Osteoblast (primary cell): ENCODE data around the gene PSMD1. TPM values are rescaled to one million over a fixed set of nuclear protein-coding genes. Genes with fewer than 3 reads are reported as not detected.

Experiments
- DNase-seq: peaks from one replicate; pipeline ENCODE4 v3.0.0; 2011; ENCODE audit warnings: low spot score, mixed read lengths; ENCODE audit not compliant: insufficient read length; ENCODE audit errors: missing footprints
- H2AFZ ChIP-seq: 2 replicates; pipeline ENCODE4 v1.6.0; 2011; ENCODE audit warnings: mild to moderate bottlenecking, low read length
- H3K27ac ChIP-seq: 2 replicates; pipeline ENCODE4 v1.5.1; 2011; ENCODE audit warnings: mild to moderate bottlenecking, low read depth, low read length, moderate library complexity
- H3K27me3 ChIP-seq: 2 replicates; pipeline ENCODE4 v1.6.0; 2012; ENCODE audit warnings: mild to moderate bottlenecking, control low read depth, inconsistent platforms, low read length, moderate library complexity; ENCODE audit not compliant: insufficient read depth
- H3K36me3 ChIP-seq: 2 replicates; pipeline ENCODE4 v1.5.1; 2011; ENCODE audit warnings: mild to moderate bottlenecking, low read length, control low read depth, moderate library complexity; ENCODE audit not compliant: insufficient read depth
- H3K4me1 ChIP-seq: 2 replicates; pipeline ENCODE4 v1.5.1; 2011; ENCODE audit warnings: mild to moderate bottlenecking, low read length, control low read depth, moderate library complexity; ENCODE audit not compliant: insufficient read depth
- H3K4me2 ChIP-seq: 2 replicates; pipeline ENCODE4 v1.6.0; 2011; ENCODE audit warnings: mild to moderate bottlenecking, low read length; ENCODE audit not compliant: insufficient read depth
- H3K4me3 ChIP-seq: fragments of 200-600 bp; sonication (generic); 3 replicates; pipeline ENCODE4 v1.5.1; 2012; ENCODE audit warnings: mild to moderate bottlenecking, low read length, inconsistent platforms; ENCODE audit not compliant: insufficient read depth
- H3K79me2 ChIP-seq: 2 replicates; pipeline ENCODE4 v1.6.0; 2012; ENCODE audit warnings: mild to moderate bottlenecking, low read length, control low read depth, inconsistent platforms; ENCODE audit not compliant: insufficient read depth
- H3K9me3 ChIP-seq: 2 replicates; pipeline ENCODE4 v1.5.1; 2011; ENCODE audit warnings: low read depth, low read length, control low read depth
- H4K20me1 ChIP-seq: 2 replicates; pipeline ENCODE4 v1.6.0; 2012; ENCODE audit warnings: mild to moderate bottlenecking, low read length, control low read depth; ENCODE audit not compliant: insufficient read depth
- total RNA-seq: library from RNA; depleted of rRNA; stranded (reverse); fragments of >200 nt; gene quantifications from 2 replicates; pipeline ENCODE4 v1.2.3, GENCODE V29; 2012
- TF ChIP-seq, protein P1 (sequence below): IDR thresholded peaks from 2 replicates; pipeline ENCODE4 v1.5.1; 2011; ENCODE audit warnings: mild to moderate bottlenecking, low read depth, low read length, moderate library complexity; ENCODE audit errors: extremely low read depth

Gene PSMD1
- total RNA-seq, result 112 TPM in 2 replicates

DNA sequence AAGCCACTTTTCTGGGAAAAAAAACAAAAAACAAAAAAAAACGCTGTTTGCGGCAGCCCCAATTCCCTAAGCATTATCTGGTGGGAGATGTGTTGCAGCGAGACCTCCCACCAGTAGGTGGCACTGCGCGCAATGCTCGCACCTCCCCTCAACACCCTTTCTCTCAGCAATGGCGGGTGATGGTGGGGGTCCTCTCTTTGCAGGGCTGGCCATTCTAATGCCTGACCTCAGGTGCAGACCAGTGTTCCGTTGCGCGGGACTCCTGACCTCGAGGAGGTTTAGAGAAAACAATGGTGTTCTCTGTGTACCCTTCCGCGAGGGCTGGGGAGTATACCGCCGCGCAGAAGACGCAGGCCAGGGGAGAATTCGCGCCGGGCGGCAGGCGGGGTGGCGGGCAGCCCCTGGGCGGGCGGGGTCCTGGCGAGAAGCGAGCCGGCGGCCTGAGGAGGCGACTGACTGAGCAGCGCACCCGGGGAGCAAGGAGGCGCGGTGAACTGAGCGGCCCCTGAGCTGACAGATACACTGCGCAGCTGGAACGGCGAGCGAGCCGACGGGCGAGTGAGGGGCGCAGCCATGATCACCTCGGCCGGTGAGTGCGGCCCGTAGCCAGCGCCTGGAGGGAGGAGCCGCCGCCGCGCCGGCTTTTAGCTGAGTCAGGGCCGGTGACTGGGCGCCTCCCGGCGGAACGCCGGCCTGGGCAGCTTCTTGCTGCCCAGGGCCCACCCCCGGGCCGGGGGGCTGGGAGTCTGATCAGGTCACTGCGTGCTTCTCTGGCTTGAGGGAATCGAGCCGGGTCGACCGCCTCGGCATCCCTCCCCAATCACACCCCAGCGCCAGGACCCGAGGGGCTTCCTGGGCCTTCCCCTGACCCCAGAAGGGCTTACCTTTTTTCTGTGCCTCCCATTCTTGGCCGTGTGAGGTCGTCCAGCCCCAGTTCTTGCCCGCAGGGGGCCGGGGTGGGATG is at the start of gene PSMD1:
PSMD1 (plus strand) TSS at position 415 of the 964 bp plus-strand sequence; CDS start at position 574, 159 bp downstream.
- Histone ChIP-seq H2AFZ (peak within 1 kb of the TSS; percentile 98), H3K27me3 (no peaks in the 10 kb centered on the region), H3K9me3 (no peaks in the 10 kb centered on the region), H3K4me2 (peak within 1 kb of the TSS; percentile 99), H4K20me1 (peaks cover 30% of the 10 kb centered on the region), H3K36me3 (peaks cover 8% of the 10 kb centered on the region), H3K4me1 (peaks cover 28% of the 10 kb centered on the region), H3K4me3 (peak within 1 kb of the TSS; percentile 92), H3K79me2 (peaks cover 51% of the 10 kb centered on the region), H3K27ac (peak within 1 kb of the TSS; percentile 91)
- peak; percentile 96 for DNase-seq
- TF ChIP-seq, protein P1, sequence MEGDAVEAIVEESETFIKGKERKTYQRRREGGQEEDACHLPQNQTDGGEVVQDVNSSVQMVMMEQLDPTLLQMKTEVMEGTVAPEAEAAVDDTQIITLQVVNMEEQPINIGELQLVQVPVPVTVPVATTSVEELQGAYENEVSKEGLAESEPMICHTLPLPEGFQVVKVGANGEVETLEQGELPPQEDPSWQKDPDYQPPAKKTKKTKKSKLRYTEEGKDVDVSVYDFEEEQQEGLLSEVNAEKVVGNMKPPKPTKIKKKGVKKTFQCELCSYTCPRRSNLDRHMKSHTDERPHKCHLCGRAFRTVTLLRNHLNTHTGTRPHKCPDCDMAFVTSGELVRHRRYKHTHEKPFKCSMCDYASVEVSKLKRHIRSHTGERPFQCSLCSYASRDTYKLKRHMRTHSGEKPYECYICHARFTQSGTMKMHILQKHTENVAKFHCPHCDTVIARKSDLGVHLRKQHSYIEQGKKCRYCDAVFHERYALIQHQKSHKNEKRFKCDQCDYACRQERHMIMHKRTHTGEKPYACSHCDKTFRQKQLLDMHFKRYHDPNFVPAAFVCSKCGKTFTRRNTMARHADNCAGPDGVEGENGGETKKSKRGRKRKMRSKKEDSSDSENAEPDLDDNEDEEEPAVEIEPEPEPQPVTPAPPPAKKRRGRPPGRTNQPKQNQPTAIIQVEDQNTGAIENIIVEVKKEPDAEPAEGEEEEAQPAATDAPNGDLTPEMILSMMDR, result peak; percentile 99

- Histone ChIP-seq H3K27me3 (peaks cover 38% of the 10 kb centered on the region), H3K36me3 (no peaks in the 10 kb centered on the region), H3K4me2 (no peak overlapping the region), H3K27ac (no peak overlapping the region), H3K4me3 (no peak overlapping the region), H3K9me3 (no peaks in the 10 kb centered on the region), H3K4me1 (peaks cover 2% of the 10 kb centered on the region), H3K79me2 (no peaks in the 10 kb centered on the region), H4K20me1 (no peaks in the 10 kb centered on the region), H2AFZ (no peak overlapping the region)
- TF ChIP-seq, protein P1, result no peak
- peak; percentile 52 for DNase-seq
Measured at GRCh38 chr2:231007286-231008098, 49.2 kb upstream of the PSMD1 start.

GRCh38 chr2:231008131-231008530 is 48.5 kb upstream of the PSMD1 start:
- Histone ChIP-seq H3K79me2 (no peaks in the 10 kb centered on the region), H3K4me1 (no peaks in the 10 kb centered on the region), H4K20me1 (no peaks in the 10 kb centered on the region), H3K4me2 (no peak overlapping the region), H3K27me3 (peaks cover 44% of the 10 kb centered on the region), H3K27ac (no peak overlapping the region), H3K4me3 (no peak overlapping the region), H3K36me3 (no peaks in the 10 kb centered on the region), H2AFZ (no peak overlapping the region), H3K9me3 (no peaks in the 10 kb centered on the region)
- TF ChIP-seq, protein P1, result no peak
- DNase-seq, result peak; percentile 29
